ENCODE data around the gene NDE1. TPM values are rescaled to one million over a fixed set of nuclear protein-coding genes. Genes with fewer than 3 reads are reported as not detected.

Gene NDE1
- total and polyA plus RNA-seq, 8 donors: 6.7 to 286 (median 26.5) TPM

GRCh38 chr16:15694499-15694898 is 44.5 kb downstream of the NDE1 start:
- no peaks in the 10 kb centered on the region for H3K4me1 ChIP-seq
- H3K27me3 ChIP-seq: no peaks in the 10 kb centered on the region
- intact Hi-C loops (cut with DNase I; ENCODE audit: low total_unique reads): no loop called here
- no peak for TF ChIP-seq POLR2A (IDR thresholded peaks at IDR 0.05)
- no peak for TF ChIP-seq POLR2AphosphoS5 (IDR thresholded peaks at IDR 0.05)
- TF ChIP-seq CTCF (IDR thresholded peaks at IDR 0.05): no peak
- no peak for TF ChIP-seq EP300 (IDR thresholded peaks at IDR 0.05)
- H3K36me3 ChIP-seq: peaks cover 75 to 100% (median 98%) of the 10 kb centered on the region in 4 donors
- no peaks in the 10 kb centered on the region for H3K9me3 ChIP-seq
- 89 to 94% (median 91%) methylated on average over 4 to 5 of the region's 5 CpGs for WGBS, 5 donors
- DNase-seq: no peak
- no peak overlapping the region for H3K27ac ChIP-seq
- H3K4me3 ChIP-seq: no peak overlapping the region

- WGBS, 5 donors: 93 to 97% (median 96%) methylated on average over 12 of the region's 12 CpGs
Observed at GRCh38 chr16:15699819-15700218, 49.8 kb downstream of the NDE1 start.

GRCh38 chr16:15701367-15701766 is 51.3 kb downstream of the NDE1 start:
- no peaks in the 10 kb centered on the region for H3K27me3 ChIP-seq

More at GRCh38 chr16:15699819-15700218, 49.8 kb downstream of the NDE1 start:
- H3K4me3 ChIP-seq: no peak overlapping the region
- DNase-seq: no peak
- no peaks in the 10 kb centered on the region for H3K9me3 ChIP-seq
- H3K36me3 ChIP-seq: peaks cover 47 to 93% (median 91%) of the 10 kb centered on the region in 4 donors
- no peak for TF ChIP-seq EP300 (IDR thresholded peaks at IDR 0.05)
- no peak for TF ChIP-seq CTCF (IDR thresholded peaks at IDR 0.05)
- no peak for TF ChIP-seq POLR2AphosphoS5 (IDR thresholded peaks at IDR 0.05)
- no peak for TF ChIP-seq POLR2A (IDR thresholded peaks at IDR 0.05)
- no peak overlapping the region for H3K27ac ChIP-seq
- H3K4me1 ChIP-seq: no peaks in the 10 kb centered on the region
- intact Hi-C loops (cut with DNase I; ENCODE audit: low total_unique reads): no loop called here
- H3K27me3 ChIP-seq: no peaks in the 10 kb centered on the region

More at GRCh38 chr16:15701367-15701766, 51.3 kb downstream of the NDE1 start:
- Histone ChIP-seq H3K9me3 (no peaks in the 10 kb centered on the region), H3K4me1 (peaks cover 0 to 4% (median 0%) of the 10 kb centered on the region in 4 donors), H3K4me3 (no peak overlapping the region), H3K36me3 (peaks cover 39 to 91% (median 83%) of the 10 kb centered on the region in 4 donors), H3K27ac (peak overlapping the region in 2 of 5 donors; percentile 42 to 62)
- TF ChIP-seq CTCF (IDR thresholded peaks at IDR 0.05) (no peak), POLR2A (IDR thresholded peaks at IDR 0.05) (no peak), EP300 (IDR thresholded peaks at IDR 0.05) (no peak), POLR2AphosphoS5 (IDR thresholded peaks at IDR 0.05) (no peak)
- 85 to 95% (median 90%) methylated on average over 6 of the region's 6 CpGs for WGBS, 5 donors
- DNase-seq: no peak
- intact Hi-C loops (cut with DNase I; ENCODE audit: low total_unique reads): no loop called here

Measured in stomach (tissue), 9 donors.